HepG2 (cell line): ENCODE measurements around the gene SCN9A.
A peak's percentile ranks its signal among the peaks of the same experiment; 100 is the strongest.

Experiments
- CBX5 ChIP-seq: sonication (generic); formaldehyde crosslinking; IDR thresholded peaks from 2 replicates; pipeline ENCODE4 v1.4.0; 2020; ENCODE audit warnings: missing genetic modification reagents, borderline replicate concordance
- HOXA3 ChIP-seq: sonication (generic); formaldehyde crosslinking; IDR thresholded peaks from 2 replicates; pipeline ENCODE4 v1.5.0; 2020; ENCODE audit warnings: missing genetic modification reagents
- JUN ChIP-seq: sonication (generic); formaldehyde crosslinking; IDR thresholded peaks from 2 replicates; pipeline ENCODE4 v1.4.0; 2020; ENCODE audit warnings: mild to moderate bottlenecking, missing genetic modification reagents
- NFKBIZ ChIP-seq: IDR thresholded peaks from 2 replicates; pipeline ENCODE4 v1.6.1; 2018; ENCODE audit warnings: missing genetic modification reagents, missing compliant biosample characterization
- POLR2AphosphoS5 ChIP-seq: IDR thresholded peaks from 2 replicates; pipeline ENCODE4 v1.6.1; 2012; ENCODE audit warnings: low read depth, low read length
- SMC3 ChIP-seq: IDR thresholded peaks from 2 replicates; pipeline ENCODE4 v1.6.1; 2011; ENCODE audit warnings: low read length, improper control_type of control experiment
- ZNF570 ChIP-seq: sonication (generic); formaldehyde crosslinking; IDR thresholded peaks from 2 replicates; pipeline ENCODE4 v1.4.0; 2020; ENCODE audit warnings: mild to moderate bottlenecking, missing genetic modification reagents, borderline replicate concordance
- TF ChIP-seq, protein P1 (sequence below): sonication (generic); formaldehyde crosslinking; IDR thresholded peaks from 2 replicates; pipeline ENCODE4 v1.8.1; 2023; ENCODE audit warnings: missing genetic modification reagents, mild to moderate bottlenecking, borderline replicate concordance
- TF ChIP-seq, protein P2 (sequence below): sonication (generic); formaldehyde crosslinking; IDR thresholded peaks from 2 replicates; pipeline ENCODE4 v1.5.0; 2020; ENCODE audit warnings: mild to moderate bottlenecking, missing genetic modification reagents, moderate library complexity

DNA sequence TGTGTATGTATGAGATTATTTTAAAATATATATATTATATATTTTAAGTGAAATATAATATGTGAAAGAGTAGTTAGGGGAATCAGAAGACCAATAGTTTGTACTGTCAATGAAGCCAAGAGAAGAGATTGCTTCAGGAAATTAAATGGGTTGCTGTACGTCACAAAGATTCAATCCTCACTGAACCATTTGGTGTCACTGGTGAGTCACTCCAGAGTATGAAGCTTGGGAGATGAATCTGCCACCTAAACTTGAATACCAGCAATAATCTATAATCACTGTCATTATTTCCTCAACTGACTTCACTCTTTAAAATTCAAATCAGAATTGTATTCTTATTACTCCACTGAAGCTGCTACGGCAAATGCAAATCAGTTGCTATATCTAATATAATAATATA is 41.9 kb upstream of the SCN9A start:
- TF ChIP-seq ZNF570 = no peak
- no peak for TF ChIP-seq CBX5 (CRISPR knock-in tag)
- no peak for TF ChIP-seq HOXA3 (CRISPR knock-in tag)
- TF ChIP-seq, protein P1, sequence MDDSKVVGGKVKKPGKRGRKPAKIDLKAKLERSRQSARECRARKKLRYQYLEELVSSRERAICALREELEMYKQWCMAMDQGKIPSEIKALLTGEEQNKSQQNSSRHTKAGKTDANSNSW (CRISPR knock-in tag) = no peak
- no peak for TF ChIP-seq JUN (CRISPR knock-in tag)
- TF ChIP-seq POLR2AphosphoS5 = no peak
- TF ChIP-seq SMC3 = no peak
- TF ChIP-seq, protein P2, sequence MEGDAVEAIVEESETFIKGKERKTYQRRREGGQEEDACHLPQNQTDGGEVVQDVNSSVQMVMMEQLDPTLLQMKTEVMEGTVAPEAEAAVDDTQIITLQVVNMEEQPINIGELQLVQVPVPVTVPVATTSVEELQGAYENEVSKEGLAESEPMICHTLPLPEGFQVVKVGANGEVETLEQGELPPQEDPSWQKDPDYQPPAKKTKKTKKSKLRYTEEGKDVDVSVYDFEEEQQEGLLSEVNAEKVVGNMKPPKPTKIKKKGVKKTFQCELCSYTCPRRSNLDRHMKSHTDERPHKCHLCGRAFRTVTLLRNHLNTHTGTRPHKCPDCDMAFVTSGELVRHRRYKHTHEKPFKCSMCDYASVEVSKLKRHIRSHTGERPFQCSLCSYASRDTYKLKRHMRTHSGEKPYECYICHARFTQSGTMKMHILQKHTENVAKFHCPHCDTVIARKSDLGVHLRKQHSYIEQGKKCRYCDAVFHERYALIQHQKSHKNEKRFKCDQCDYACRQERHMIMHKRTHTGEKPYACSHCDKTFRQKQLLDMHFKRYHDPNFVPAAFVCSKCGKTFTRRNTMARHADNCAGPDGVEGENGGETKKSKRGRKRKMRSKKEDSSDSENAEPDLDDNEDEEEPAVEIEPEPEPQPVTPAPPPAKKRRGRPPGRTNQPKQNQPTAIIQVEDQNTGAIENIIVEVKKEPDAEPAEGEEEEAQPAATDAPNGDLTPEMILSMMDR (CRISPR knock-in tag) = peak; percentile 55
- TF ChIP-seq NFKBIZ (CRISPR knock-in tag) = no peak
